Gastrocnemius medialis (tissue), 4 donors: Measurements from ENCODE around the gene PSTPIP1.

Source experiments
- POLR2A ChIP-seq, 2 donors: fragments of 450-650 bp; IDR thresholded peaks; one replicate each; pipeline ENCODE4 v1.6.1; 2017; ENCODE audit warnings: antibody characterized with exemption in 2 of 2, mild to moderate bottlenecking in 2 of 2, moderate library complexity in 2 of 2
- TF ChIP-seq, protein P1 (sequence below), 5 experiments: fragments of 450-650 bp in 3 of 5; fragments of 200-600 bp in 2 of 5; sonication (generic) in 2 of 5; IDR thresholded peaks in 4 of 5; conservative IDR thresholded peaks in 1 of 5; 1 replicate in 4 of 5; 2 replicates in 1 of 5; pipeline ENCODE4 v1.5.1; 2016 to 2019; ENCODE audit warnings: antibody characterized with exemption in 5 of 5, mild to moderate bottlenecking in 3 of 5, moderate library complexity in 3 of 5

DNA sequence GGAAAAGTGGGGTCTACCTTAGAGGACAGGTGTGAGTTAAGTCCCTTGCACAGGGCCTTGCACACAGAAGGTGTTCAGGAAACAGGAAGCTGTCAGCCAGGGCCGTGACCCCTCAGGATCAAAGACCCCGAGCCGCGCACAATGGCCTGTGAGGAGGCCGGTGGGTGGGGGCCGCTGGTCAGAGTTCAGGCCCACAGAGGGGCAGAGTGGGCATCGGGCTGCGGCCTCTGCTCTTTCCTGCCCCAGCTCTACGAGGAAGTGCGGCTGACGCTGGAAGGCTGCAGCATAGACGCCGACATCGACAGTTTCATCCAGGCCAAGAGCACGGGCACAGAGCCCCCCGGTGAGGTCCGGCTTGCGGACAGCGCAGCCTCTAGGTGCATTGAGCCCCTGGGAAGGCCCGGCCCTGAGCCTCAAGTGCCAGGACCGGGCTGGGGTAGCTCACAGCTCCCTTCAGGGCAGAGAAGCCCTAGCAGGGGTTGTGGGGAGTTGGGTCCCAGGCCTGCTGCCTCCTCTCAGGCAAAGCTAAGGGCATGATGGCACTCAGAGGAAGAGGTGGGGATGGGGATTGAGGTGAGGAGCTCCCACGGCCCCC lies 37.2 kb downstream of the PSTPIP1 start:
- TF ChIP-seq, protein P1, sequence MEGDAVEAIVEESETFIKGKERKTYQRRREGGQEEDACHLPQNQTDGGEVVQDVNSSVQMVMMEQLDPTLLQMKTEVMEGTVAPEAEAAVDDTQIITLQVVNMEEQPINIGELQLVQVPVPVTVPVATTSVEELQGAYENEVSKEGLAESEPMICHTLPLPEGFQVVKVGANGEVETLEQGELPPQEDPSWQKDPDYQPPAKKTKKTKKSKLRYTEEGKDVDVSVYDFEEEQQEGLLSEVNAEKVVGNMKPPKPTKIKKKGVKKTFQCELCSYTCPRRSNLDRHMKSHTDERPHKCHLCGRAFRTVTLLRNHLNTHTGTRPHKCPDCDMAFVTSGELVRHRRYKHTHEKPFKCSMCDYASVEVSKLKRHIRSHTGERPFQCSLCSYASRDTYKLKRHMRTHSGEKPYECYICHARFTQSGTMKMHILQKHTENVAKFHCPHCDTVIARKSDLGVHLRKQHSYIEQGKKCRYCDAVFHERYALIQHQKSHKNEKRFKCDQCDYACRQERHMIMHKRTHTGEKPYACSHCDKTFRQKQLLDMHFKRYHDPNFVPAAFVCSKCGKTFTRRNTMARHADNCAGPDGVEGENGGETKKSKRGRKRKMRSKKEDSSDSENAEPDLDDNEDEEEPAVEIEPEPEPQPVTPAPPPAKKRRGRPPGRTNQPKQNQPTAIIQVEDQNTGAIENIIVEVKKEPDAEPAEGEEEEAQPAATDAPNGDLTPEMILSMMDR (IDR thresholded peaks at IDR 0.05 in 4 of 5, conservative IDR thresholded peaks at IDR 0.05 in 1 of 5), result no peak
- no peak for TF ChIP-seq POLR2A (IDR thresholded peaks at IDR 0.05)
